CD4-positive, alpha-beta T cell (primary cell): ENCODE measurements around the gene ZSCAN23. TPM values are rescaled to one million over a fixed set of nuclear protein-coding genes. Genes with fewer than 3 reads are reported as not detected.

Experiments used
- ATAC-seq: fragments of 200-7000 bp; cut with Tn5 transposase; one replicate; pipeline ENCODE4 v1.10.0; 2022; ENCODE audit warnings: mild to moderate bottlenecking; ENCODE audit not compliant: poor library complexity
- CTCF ChIA-PET: fragments of 350-600 bp; sonication (Branson Sonifier 250); formaldehyde crosslinking; loops from one replicate; lab custom pipeline; 2021; ENCODE audit warnings: antibody characterized with exemption, inconsistent platforms; lab: Charles Lee
- POLR2A ChIA-PET: fragments of 350-600 bp; sonication (Branson Sonifier 250); formaldehyde crosslinking; loops from one replicate; lab custom pipeline; 2021; ENCODE audit warnings: antibody characterized with exemption, inconsistent platforms; lab: Charles Lee
- DNase-seq, 14 experiments: peaks; one replicate each; pipeline ENCODE4 v3.0.0-alpha.2; 2013 to 2020; ENCODE audit warnings: mixed read lengths in 2 of 14
- H3K27ac ChIP-seq, 2 donors: one replicate each; pipeline versions ENCODE4 v1.5.1 to v1.7.0; 2013; ENCODE audit warnings: low read length in 2 of 2, low read depth in 1 of 2, mild to moderate bottlenecking in 1 of 2
- H3K27me3 ChIP-seq, 2 experiments: 1 replicate in 1 of 2; 2 replicates in 1 of 2; pipeline versions ENCODE4 v1.6.1 to v1.7.0; 2013; ENCODE audit warnings: low read length in 2 of 2, control low read depth in 1 of 2, mild to moderate bottlenecking in 1 of 2, moderate library complexity in 1 of 2; ENCODE audit not compliant: insufficient read depth in 2 of 2, control insufficient read depth in 1 of 2
- H3K36me3 ChIP-seq: one replicate; pipeline ENCODE4 v1.6.1; 2013; ENCODE audit warnings: low read length, control low read depth; ENCODE audit not compliant: insufficient read depth
- H3K4me1 ChIP-seq: one replicate; pipeline ENCODE4 v1.6.1; 2013; ENCODE audit warnings: low read length, control low read depth; ENCODE audit not compliant: insufficient read depth
- H3K4me3 ChIP-seq: one replicate; pipeline ENCODE4 v1.5.1; 2013; ENCODE audit warnings: mild to moderate bottlenecking, low read length, moderate library complexity
- H3K9me3 ChIP-seq, 2 experiments: 1 replicate in 1 of 2; 2 replicates in 1 of 2; pipeline versions ENCODE4 v1.6.1 to v1.7.0; 2013; ENCODE audit warnings: low read length in 2 of 2, mild to moderate bottlenecking in 2 of 2, control low read depth in 1 of 2, moderate library complexity in 1 of 2; ENCODE audit not compliant: control insufficient read depth in 1 of 2, insufficient read depth in 1 of 2
- H3K27ac Mint-ChIP-seq: one replicate; pipeline ENCODE4 v1.8.0; 2020; ENCODE audit warnings: mixed read lengths
- H3K27me3 Mint-ChIP-seq: one replicate; pipeline ENCODE4 v1.8.0; 2021; ENCODE audit warnings: mixed read lengths
- H3K36me3 Mint-ChIP-seq: one replicate; pipeline ENCODE4 v1.8.0; 2021; ENCODE audit warnings: low read depth, mixed read lengths
- H3K4me1 Mint-ChIP-seq: one replicate; pipeline ENCODE4 v1.8.0; 2021; ENCODE audit warnings: low read depth, mixed read lengths
- H3K4me3 Mint-ChIP-seq: one replicate; pipeline ENCODE4 v1.8.0; 2020; ENCODE audit warnings: mild to moderate bottlenecking, mixed read lengths
- H3K9me3 Mint-ChIP-seq: one replicate; pipeline ENCODE4 v1.8.0; 2020; ENCODE audit warnings: mixed read lengths
- intact Hi-C, 2 experiments: fragments of 100-400 bp; cut with DNase I in 1 of 2; cut with micrococcal nuclease in 1 of 2; formaldehyde crosslinking; loops; one replicate each; pipeline versions ENCODE4 v1.15.1 to v1.9.0; 2023 to 2025; cut with DNase I, micrococcal nuclease
- total RNA-seq, 174 experiments: library from RNA in 2 of 174; stranded (reverse) in 2 of 174; gene quantifications; one replicate each; pipeline ENCODE4 v1.2.3 and lab custom pipeline; 2021 to 2026
- TF ChIP-seq, protein P1 (sequence below): fragments of 200-600 bp; IDR thresholded peaks from one replicate; pipeline ENCODE4 v1.8.0; 2022; ENCODE audit warnings: antibody characterized with exemption, mild to moderate bottlenecking

The ZSCAN23 gene
- total RNA-seq, 2 experiments from 2014 or later: 0.19 to 0.78 TPM

DNA sequence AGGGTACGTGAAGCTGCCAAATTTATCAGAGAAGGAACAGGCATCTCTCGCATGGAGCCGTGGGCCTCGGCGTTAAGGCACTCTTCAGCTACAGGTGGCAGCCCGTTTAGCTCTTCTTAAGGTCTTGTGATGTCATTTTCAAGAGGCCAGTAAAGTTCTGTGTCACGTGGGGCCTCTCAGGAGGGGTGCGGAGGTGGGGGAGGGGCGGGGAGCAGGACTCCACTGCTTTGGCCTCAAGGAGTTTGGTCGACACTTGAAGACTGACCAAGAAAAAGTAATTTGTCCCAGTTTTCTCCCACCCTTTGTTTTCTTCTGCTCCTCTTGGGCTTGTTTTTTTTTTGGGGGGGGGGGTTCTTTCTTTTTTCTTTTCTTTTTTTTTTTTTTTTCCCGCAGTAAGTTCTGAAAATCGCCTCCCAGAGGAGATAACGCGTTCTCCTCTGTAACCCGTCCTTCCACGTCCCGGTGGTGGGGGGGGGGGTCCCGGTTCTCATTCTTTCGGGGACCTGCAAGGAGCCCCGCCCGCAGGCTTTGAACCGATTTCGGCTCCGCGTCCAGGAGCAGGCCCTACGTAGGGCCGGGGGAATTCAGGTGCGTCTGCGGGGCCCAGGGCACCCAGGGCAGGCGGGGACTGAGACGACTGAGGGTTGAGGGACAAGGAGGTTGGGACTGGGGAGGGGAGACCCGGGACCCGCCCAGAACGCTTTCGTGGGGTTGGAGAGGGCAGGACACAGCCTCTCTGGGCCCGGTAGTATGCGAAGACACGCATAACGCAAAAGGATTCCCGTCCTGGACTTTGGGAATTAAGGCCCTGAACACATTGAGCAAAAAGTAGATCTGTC lies 46.3 kb upstream of the ZSCAN23 start:
- peak overlapping the region; percentile 92 for H3K27ac Mint-ChIP-seq
- ChIA-PET CTCF (interaction anchor here (0.6 kb wide), 1 partner anchor 66 kb away, joined by 3 read pairs; no protein-coding TSS in a partner anchor), POLR2A (interaction anchor here (0.6 to 1.1 kb wide), 3 partner anchors 42 to 1122 kb away, joined by 3 to 5 read pairs (median 3); no protein-coding TSS in a partner anchor)
- DNase-seq (peak in 12 of 14 experiments; percentile 2 to 65 (median 30)), ATAC-seq (peak; percentile 66)
- peaks cover 5% of the 10 kb centered on the region for H3K36me3 Mint-ChIP-seq
- H3K4me3 Mint-ChIP-seq: peak overlapping the region; percentile 90
- Histone ChIP-seq H3K4me3 (peak overlapping the region; percentile 52), H3K27ac (peak overlapping the region in 1 of 2 donors; percentile 44), H3K9me3 (peaks cover 0 to 5% of the 10 kb centered on the region in 2 experiments), H3K36me3 (no peaks in the 10 kb centered on the region), H3K27me3 (peaks cover 23 to 54% of the 10 kb centered on the region in 2 experiments), H3K4me1 (peaks cover 17% of the 10 kb centered on the region)
- H3K9me3 Mint-ChIP-seq: no peaks in the 10 kb centered on the region
- TF ChIP-seq, protein P1, sequence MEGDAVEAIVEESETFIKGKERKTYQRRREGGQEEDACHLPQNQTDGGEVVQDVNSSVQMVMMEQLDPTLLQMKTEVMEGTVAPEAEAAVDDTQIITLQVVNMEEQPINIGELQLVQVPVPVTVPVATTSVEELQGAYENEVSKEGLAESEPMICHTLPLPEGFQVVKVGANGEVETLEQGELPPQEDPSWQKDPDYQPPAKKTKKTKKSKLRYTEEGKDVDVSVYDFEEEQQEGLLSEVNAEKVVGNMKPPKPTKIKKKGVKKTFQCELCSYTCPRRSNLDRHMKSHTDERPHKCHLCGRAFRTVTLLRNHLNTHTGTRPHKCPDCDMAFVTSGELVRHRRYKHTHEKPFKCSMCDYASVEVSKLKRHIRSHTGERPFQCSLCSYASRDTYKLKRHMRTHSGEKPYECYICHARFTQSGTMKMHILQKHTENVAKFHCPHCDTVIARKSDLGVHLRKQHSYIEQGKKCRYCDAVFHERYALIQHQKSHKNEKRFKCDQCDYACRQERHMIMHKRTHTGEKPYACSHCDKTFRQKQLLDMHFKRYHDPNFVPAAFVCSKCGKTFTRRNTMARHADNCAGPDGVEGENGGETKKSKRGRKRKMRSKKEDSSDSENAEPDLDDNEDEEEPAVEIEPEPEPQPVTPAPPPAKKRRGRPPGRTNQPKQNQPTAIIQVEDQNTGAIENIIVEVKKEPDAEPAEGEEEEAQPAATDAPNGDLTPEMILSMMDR: no peak
- intact Hi-C loops: loop anchor here in 1 of 2 experiments (10.0 kb wide), 1 partner anchor 95 kb away; a partner anchor contains a TSS
- peaks cover 26% of the 10 kb centered on the region for H3K4me1 Mint-ChIP-seq
- peaks cover 85% of the 10 kb centered on the region for H3K27me3 Mint-ChIP-seq

DNA sequence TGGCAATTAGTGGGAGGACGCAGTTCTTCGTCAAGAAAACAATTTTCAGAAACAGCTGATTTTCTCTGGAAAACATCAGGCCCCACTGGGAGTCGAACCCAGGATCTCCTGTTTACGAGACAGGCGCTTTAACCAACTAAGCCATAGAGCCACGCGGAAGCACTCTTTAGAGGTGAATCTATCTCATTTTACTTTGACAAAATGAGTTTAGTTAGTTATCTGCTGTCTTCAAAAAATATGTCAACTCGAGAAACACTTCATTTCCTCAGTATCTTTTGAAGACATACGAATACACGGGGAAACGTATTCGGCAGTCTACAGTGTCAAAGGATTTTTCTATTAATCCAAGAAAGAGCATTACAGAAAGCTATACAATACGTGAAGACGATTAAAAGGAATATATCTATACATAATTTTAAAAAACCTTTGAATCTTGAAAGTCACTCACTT lies 45.6 kb upstream of the ZSCAN23 start:
- ChIA-PET POLR2A (interaction anchor here (0.6 to 1.1 kb wide), 3 partner anchors 41 to 1123 kb away, joined by 3 to 5 read pairs (median 3); no protein-coding TSS in a partner anchor), CTCF (interaction anchor here (0.6 to 0.7 kb wide), 2 partner anchors 27 to 66 kb away, joined by 3 read pairs; partner anchors contain the start of gene GPX6)
- peak overlapping the region; percentile 90 for H3K4me3 Mint-ChIP-seq
- peaks cover 85% of the 10 kb centered on the region for H3K27me3 Mint-ChIP-seq
- Histone ChIP-seq H3K4me3 (peak overlapping the region; percentile 52), H3K27me3 (peaks cover 23 to 51% of the 10 kb centered on the region in 2 experiments), H3K36me3 (no peaks in the 10 kb centered on the region), H3K4me1 (peaks cover 17% of the 10 kb centered on the region), H3K9me3 (peaks cover 0 to 5% of the 10 kb centered on the region in 2 experiments), H3K27ac (no peak overlapping the region)
- intact Hi-C loops: no loop called here
- no peaks in the 10 kb centered on the region for H3K9me3 Mint-ChIP-seq
- DNase-seq: peak in 4 of 14 experiments; percentile 21 to 45 (median 42)
- H3K36me3 Mint-ChIP-seq: peaks cover 5% of the 10 kb centered on the region
- peaks cover 26% of the 10 kb centered on the region for H3K4me1 Mint-ChIP-seq
- TF ChIP-seq, protein P1: no peak
- peak; percentile 36 for ATAC-seq
- H3K27ac Mint-ChIP-seq: peak overlapping the region; percentile 92

DNA sequence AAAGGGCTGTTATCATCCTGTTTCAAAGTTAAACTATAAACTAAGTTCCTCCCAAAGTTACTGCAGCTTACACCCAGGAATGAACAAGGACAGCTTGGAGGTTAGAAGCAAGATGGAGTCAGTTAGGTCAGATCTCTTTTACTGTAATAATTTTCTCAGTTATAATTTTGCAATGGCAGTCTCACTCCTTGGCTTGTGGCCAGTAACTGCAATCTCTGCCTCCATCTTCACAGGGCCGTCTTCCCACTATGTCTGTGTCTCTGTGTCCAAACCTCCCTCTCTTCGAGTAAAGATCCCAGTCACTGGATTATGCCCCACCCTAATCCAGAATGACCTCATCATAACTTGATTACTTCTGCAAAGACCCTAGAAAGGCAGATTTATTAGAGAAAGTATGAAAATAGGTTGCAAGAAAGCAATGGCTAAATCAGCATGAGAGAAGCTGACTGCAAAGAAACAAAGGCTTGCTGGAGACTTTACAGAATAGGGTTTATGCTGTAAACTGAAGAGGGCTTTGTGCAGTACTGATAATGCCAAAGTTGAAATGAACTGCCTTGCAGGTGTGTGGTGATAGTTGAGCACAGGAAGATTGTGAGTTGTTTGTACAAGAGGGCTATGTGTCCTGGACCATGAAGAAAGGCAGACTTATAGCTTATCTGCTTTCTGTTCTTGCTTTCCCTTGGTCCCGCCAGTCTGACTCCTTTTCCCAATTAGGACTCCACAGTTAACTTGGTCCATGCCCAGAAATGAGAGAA lies 43.9 kb upstream of the ZSCAN23 start:
- no peaks in the 10 kb centered on the region for H3K36me3 ChIP-seq
- Mint-ChIP-seq H3K36me3 (peaks cover 5% of the 10 kb centered on the region), H3K9me3 (no peaks in the 10 kb centered on the region), H3K4me1 (peaks cover 26% of the 10 kb centered on the region), H3K27ac (peak overlapping the region; percentile 43), H3K27me3 (peaks cover 88% of the 10 kb centered on the region), H3K4me3 (no peak overlapping the region)
- H3K27ac ChIP-seq: no peak overlapping the region
- ATAC-seq (no peak), DNase-seq (no peak)
- ChIA-PET CTCF (interaction anchor here (1.3 kb wide), 1 partner anchor 32 kb away, joined by 3 read pairs; no protein-coding TSS in a partner anchor), POLR2A (no interaction called here)
- H3K4me1 ChIP-seq: peaks cover 17% of the 10 kb centered on the region
- peaks cover 0 to 5% of the 10 kb centered on the region in 2 experiments for H3K9me3 ChIP-seq
- no peak overlapping the region for H3K4me3 ChIP-seq
- H3K27me3 ChIP-seq: peaks cover 23 to 54% of the 10 kb centered on the region in 2 experiments
- intact Hi-C loops: no loop called here
- TF ChIP-seq, protein P1: no peak
